Measurements from ENCODE around the gene DNAJC15. TPM values are rescaled to one million over a fixed set of nuclear protein-coding genes. Genes with fewer than 3 reads are reported as not detected.
A peak's percentile ranks its signal among the peaks of the same experiment; 100 is the strongest.

DNAJC15 gene
- polyA plus RNA-seq, 3 donors: 8.3 to 31.1 (median 22.0) TPM

DNA sequence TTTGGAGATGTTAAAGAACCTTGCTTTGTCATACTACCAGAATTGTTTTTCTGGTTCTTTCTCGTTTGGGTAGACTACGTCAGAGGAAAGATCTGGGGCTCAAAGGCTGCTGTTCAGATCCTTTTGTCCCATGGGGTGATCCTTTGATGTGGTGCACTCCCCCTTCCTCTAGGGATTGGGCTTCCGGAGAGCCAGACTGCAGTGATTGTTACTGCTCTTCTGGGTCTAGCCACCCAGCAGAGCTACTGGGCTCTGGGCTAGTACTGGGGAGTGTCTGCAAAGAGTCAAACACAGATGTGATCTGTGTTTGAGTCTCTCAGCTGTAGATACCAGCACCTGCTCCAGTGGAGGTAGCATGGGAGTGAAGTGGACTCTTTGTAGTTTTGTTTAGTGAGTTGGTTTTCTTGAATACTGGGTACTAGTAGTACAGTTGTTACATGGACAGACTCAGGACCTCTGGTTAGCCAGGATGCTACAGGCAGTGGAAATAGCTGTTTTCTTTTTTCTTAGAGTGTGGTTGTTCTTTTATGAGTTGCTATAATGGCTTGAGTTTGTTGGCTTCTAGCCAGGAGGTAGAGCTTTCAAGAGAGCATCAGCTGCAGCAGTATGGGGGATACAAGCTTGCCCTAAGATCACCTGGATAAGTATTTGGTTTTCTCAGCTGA, 34.4 kb downstream of the DNAJC15 start:
- H3K27ac ChIP-seq (ENCODE audit: low read depth in 1 of 2, low read length in 2 of 2): peak overlapping the region in 1 of 2 donors; percentile 33
- no peak for TF ChIP-seq CTCF (IDR thresholded peaks at IDR 0.05)
- Mint-ChIP-seq H3K27me3 (ENCODE audit: low read depth in 3 of 3) (no peaks in the 10 kb centered on the region), H3K4me1 (peaks cover 29% of the 10 kb centered on the region), H3K4me3 (no peak overlapping the region), H3K9me3 (peaks cover 0 to 4% (median 0%) of the 10 kb centered on the region in 7 donors), H3K27ac (peak overlapping the region in 4 of 7 donors; percentile 9 to 73 (median 40)), H3K36me3 (peaks cover 22 to 27% of the 10 kb centered on the region in 2 donors)
- no peaks in the 10 kb centered on the region for H3K9me3 ChIP-seq (replicated peaks in 1 of 2; ENCODE audit: control insufficient read depth in 1 of 2, insufficient read depth in 1 of 2, low read length in 2 of 2)
- H3K4me1 ChIP-seq (ENCODE audit: control insufficient read depth in 1 of 2, insufficient read depth in 2 of 2, low read length in 2 of 2): peaks cover 27 to 32% of the 10 kb centered on the region in 2 donors
- 100% methylated on average over 1 of the region's 3 CpGs for WGBS (ENCODE audit: insufficient coverage)
- H2AFZ ChIP-seq (ENCODE audit: insufficient read depth, low read depth, low read length, poor library complexity, severe bottlenecking): no peak overlapping the region
- no peak overlapping the region for H3K4me2 ChIP-seq (replicated peaks; ENCODE audit: extremely low read depth, low read length, poor library complexity, severe bottlenecking)
- peaks cover 84% of the 10 kb centered on the region for H3K79me2 ChIP-seq (ENCODE audit: insufficient read depth, low read length)
- no peak for DNase-seq
- no peaks in the 10 kb centered on the region for H4K20me1 ChIP-seq (ENCODE audit: insufficient read depth, low read length)
- H3K27me3 ChIP-seq (ENCODE audit: control insufficient read depth in 2 of 2, insufficient read depth in 2 of 2, low read length in 2 of 2): no peaks in the 10 kb centered on the region
- intact Hi-C loops (cut with micrococcal nuclease): no loop called here
- H3K9ac ChIP-seq (ENCODE audit: insufficient read depth, low read length, poor library complexity, severe bottlenecking): no peak overlapping the region
- no peak overlapping the region for H3K4me3 ChIP-seq (replicated peaks in 1 of 3; ENCODE audit: low read depth in 2 of 3, low read length in 3 of 3)
- no peaks in the 10 kb centered on the region for H3K36me3 ChIP-seq (replicated peaks in 1 of 2; ENCODE audit: control insufficient read depth in 1 of 2, insufficient read depth in 2 of 2, low read length in 2 of 2)

DNA sequence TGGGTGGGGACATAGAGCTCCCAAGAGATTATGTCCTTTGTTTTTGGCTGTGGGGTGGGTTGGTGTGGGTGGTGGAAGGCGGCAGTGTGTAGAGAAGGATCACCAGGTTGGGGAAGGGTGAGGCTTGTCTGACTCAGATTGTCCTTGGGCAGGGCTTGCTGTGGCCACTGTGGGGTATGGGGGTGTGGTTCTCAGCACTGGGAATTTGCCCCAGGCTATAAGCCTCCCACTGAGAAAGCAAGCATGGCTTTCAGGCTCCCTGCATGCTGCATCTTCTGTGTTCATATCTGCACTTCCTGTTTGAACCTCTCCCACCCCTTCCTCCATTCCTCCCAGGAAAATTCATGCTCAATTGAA, 34.9 kb downstream of the DNAJC15 start:
- peaks cover 23 to 27% of the 10 kb centered on the region in 2 donors for H3K36me3 Mint-ChIP-seq
- Histone ChIP-seq H3K9me3 (replicated peaks in 1 of 2; ENCODE audit: control insufficient read depth in 1 of 2, insufficient read depth in 1 of 2, low read length in 2 of 2) (no peaks in the 10 kb centered on the region), H3K79me2 (ENCODE audit: insufficient read depth, low read length) (peaks cover 79% of the 10 kb centered on the region), H3K4me1 (ENCODE audit: control insufficient read depth in 1 of 2, insufficient read depth in 2 of 2, low read length in 2 of 2) (peaks cover 27 to 32% of the 10 kb centered on the region in 2 donors), H3K36me3 (replicated peaks in 1 of 2; ENCODE audit: control insufficient read depth in 1 of 2, insufficient read depth in 2 of 2, low read length in 2 of 2) (no peaks in the 10 kb centered on the region), H3K27ac (ENCODE audit: low read depth in 1 of 2, low read length in 2 of 2) (peak overlapping the region in 1 of 2 donors; percentile 33), H3K4me3 (replicated peaks in 1 of 3; ENCODE audit: low read depth in 2 of 3, low read length in 3 of 3) (no peak overlapping the region), H2AFZ (ENCODE audit: insufficient read depth, low read depth, low read length, poor library complexity, severe bottlenecking) (no peak overlapping the region), H3K9ac (ENCODE audit: insufficient read depth, low read length, poor library complexity, severe bottlenecking) (no peak overlapping the region), H4K20me1 (ENCODE audit: insufficient read depth, low read length) (no peaks in the 10 kb centered on the region), H3K27me3 (ENCODE audit: control insufficient read depth in 2 of 2, insufficient read depth in 2 of 2, low read length in 2 of 2) (no peaks in the 10 kb centered on the region), H3K4me2 (replicated peaks; ENCODE audit: extremely low read depth, low read length, poor library complexity, severe bottlenecking) (no peak overlapping the region)
- no peak for DNase-seq
- intact Hi-C loops (cut with micrococcal nuclease): no loop called here
- peak overlapping the region in 4 of 7 donors; percentile 8 to 73 (median 40) for H3K27ac Mint-ChIP-seq
- H3K9me3 Mint-ChIP-seq: peaks cover 0 to 2% (median 0%) of the 10 kb centered on the region in 7 donors
- peaks cover 29% of the 10 kb centered on the region for H3K4me1 Mint-ChIP-seq
- no peak overlapping the region for H3K4me3 Mint-ChIP-seq
- WGBS (ENCODE audit: insufficient coverage): 89% methylated on average over 1 of the region's 1 CpG
- TF ChIP-seq CTCF (IDR thresholded peaks at IDR 0.05): no peak
- H3K27me3 Mint-ChIP-seq (ENCODE audit: low read depth in 3 of 3): no peaks in the 10 kb centered on the region
